ENCODE measurements around the gene GPR21. TPM values are rescaled to one million over a fixed set of nuclear protein-coding genes. Genes with fewer than 3 reads are reported as not detected.

The GPR21 gene
- total RNA-seq, 1 experiment from 2014 or later, result not detected

DNA sequence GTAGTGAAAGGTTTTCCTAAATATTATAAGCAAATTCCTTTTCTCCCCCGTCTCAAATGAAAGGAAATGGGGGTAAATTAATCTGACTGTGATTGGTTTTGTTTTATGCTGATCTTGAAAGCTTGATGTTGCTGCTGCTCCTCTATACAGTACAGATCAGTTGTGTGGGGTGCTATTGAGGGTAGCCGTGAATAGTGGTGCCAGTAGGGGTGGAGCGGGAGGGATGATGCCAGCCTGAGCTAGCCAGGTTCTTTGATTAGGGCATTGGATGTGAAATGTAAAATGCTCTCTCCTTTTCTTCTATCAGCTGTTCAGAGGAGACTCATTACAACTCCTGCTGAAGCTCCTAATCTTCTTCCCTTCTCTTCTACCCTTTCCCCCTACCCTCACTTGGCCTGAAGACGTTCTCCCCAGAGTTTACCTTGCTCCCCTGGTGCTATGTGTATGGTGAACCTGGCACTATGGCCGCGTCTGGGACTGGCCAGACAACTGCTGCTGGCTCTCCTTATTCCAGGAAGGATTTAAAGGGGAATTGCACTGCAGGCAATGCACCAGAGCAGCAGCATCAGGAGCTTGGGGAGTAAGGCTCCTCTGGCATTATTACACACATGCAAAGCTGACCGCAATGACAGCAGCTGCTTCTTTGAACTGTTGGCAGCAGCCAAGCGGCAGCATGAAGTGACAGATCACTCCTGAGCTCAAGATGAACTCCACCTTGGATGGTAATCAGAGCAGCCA lies 566 bp downstream of the GPR21 start:
- no peak for DNase-seq (ENCODE audit: low spot score)

DNA sequence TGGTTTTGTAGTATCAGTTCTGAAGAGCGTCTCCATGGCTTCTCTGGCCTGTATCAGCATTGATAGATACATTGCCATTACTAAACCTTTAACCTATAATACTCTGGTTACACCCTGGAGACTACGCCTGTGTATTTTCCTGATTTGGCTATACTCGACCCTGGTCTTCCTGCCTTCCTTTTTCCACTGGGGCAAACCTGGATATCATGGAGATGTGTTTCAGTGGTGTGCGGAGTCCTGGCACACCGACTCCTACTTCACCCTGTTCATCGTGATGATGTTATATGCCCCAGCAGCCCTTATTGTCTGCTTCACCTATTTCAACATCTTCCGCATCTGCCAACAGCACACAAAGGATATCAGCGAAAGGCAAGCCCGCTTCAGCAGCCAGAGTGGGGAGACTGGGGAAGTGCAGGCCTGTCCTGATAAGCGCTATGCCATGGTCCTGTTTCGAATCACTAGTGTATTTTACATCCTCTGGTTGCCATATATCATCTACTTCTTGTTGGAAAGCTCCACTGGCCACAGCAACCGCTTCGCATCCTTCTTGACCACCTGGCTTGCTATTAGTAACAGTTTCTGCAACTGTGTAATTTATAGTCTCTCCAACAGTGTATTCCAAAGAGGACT lies 1.5 kb downstream of the GPR21 start:
- DNase-seq (ENCODE audit: low spot score), result no peak

DNA sequence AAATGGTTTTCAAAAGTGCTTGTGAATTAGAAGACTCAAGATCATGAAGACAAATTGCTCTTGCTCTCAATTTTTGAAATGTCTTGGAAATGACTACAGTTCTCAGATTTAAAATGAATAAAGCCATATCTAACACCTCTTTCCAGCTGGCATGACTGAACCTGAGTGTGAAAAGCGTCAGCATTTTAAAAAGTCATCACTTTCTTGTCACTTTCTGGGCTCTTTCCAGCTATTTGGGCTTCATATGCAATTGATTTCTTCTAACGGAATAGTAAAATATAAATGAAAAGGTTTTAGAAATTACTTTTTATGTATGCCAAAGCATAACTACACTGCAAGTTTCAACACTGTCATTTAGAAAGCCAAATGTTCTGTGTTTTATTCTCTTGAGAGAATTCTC lies 2.3 kb downstream of the GPR21 start:
- DNase-seq (ENCODE audit: low spot score), result no peak

DNA sequence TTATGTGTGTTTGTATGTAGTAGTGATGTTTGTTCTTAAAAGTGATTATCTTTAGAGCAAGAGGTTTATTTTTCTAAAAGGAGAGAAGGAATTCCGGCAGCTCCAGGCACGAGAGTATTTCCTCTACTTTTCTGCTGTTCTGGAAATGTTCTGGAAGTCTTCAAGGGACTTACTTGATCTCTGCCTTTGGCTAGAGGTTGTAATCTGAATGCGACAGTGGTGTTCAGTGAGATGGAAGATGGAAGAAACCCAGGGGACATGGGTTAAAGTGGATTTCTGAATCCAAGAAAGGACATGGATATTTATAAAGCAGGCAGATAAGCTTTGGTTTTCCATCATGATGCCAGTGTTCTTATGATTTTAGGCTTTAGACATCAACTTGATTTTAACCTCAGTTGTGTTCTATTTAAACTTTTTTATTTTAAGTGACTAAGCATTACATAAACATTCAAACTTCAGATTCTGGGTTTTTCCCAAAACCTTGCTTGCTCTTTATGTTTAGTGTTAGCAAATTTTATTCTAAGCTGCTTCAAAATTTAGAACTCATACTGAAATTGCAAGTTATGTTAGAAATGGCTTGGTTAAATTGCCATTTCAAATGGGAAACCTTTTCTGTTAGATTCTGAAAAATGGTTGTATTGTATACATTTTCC lies 3.6 kb downstream of the GPR21 start:
- no peak for DNase-seq (ENCODE audit: low spot score)

DNA sequence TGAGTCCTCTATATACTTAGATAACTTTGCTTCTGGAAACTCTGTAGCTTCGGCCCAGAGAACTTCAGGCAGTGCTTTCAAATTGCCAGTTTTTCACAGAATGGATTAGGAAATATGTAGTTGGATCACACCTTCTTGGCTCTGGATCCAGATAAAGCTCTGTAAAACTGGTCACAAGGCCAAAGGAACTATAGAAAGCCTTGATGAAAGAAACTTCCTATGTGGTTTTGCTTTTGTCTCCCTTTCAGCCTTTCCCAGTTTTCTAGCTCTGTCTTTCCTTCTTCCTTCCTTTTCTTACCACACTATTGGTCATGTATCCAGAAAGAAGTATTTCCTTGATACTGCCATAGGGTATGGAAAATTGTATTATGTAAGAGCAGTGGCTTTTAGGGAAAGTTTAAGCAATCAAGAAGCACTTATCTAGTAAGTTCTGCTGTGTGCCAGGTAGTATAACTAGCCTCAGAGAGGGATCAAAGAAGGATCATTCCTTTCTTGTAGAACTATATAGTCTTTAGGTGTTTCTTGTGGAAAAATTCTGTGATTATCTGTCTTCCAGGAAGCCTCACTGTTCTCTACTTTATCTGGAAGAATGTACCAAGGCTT lies 6.3 kb downstream of the GPR21 start:
- no peak for DNase-seq (ENCODE audit: low spot score)

DNA sequence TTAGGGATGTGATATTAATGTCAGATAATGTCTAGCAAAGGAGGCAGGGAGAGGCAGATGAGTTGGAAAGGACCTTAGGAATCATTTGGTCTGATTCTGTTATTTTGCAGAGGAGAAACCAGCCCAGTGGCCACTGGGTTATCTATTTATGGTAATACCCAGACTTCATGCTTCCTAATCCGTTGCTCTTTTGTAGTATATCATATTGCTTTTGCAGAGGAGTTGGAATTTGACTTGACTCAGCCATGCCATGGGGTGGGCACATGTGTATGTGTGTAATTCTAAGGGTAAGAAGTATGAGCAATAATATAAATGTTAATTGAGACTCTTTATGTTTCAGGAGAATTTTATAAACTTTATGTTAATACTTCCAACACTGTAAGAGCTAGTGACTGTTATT lies 7.3 kb downstream of the GPR21 start:
- no peak for DNase-seq (ENCODE audit: low spot score)

DNA sequence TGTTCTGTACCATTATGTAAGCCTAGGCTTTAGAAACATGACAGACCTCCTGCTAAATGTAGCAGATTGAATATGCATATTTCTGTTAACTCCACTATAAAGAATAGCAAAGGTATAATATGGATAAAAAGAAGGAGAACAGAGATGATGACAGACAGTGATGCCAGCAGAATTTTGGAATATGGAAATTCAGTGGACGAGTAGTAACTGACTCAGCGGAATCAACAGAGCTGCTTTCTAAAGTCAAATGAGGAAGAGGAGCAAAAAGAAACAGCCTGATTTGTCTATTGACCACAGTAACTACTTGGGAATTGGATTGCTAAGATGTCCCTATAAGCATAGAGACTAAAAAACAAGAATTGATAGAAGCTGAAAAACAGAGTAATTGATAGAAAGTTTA lies 8.0 kb downstream of the GPR21 start:
- DNase-seq (ENCODE audit: low spot score), result no peak

DNA sequence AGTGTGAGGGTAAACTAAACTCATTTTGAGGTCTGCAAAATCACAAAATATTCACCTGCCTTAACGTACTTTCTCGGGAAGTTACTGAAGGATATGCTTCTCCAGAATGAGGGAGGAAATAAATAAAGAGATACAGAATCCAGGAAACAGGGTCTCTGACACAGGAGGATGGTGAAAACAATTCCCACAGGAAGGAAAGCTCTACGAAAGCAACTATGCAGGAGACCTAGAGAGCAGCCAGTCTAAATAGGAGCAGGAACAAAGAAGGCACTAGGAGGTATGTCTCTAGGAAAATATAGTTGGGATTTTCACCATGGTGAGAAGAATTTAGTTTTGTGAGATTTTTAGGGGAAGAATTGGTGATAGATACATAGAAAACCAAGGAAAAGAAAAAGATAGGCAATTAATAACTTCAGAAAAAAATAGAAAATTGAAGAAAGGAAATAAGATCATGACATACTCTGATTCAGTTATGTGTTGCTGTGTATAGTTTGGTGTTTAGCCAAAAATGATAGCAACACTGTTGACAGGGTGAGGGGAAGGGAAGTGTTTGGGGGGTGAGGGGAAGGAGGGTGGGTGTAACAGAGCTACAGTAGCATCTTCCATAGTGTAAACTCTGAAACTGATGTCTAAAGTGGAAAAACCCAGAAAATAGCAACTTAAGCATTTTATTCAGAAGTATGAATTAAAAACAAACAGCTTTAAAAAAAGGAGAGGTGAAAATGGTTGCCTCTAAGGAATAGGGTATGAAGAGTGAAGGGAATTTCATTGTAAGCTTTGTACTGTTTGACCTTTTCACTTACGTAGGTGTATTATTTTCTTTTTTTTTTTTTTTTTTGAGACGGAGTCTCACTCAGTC lies 9.8 kb downstream of the GPR21 start:
- DNase-seq (ENCODE audit: low spot score), result no peak

DNA sequence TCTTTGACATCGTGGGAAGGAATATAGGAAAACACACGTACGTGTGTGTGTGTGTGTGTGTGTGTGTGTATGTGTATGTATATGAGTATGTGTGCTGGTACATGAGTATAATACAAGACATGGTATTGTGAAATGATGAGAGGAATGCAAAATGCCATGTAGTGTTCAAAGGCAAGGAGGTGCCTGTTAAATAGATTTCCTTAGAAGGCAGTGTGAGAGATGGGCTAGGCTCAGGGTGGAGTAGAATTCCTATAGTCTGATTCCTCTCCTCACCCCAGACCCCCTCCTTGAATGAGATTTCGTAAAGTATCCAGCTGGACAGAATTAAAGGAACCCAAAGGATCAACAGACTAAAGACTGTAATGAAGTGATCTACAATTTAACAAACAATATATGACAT lies 11.1 kb downstream of the GPR21 start:
- no peak for DNase-seq (ENCODE audit: low spot score)

DNA sequence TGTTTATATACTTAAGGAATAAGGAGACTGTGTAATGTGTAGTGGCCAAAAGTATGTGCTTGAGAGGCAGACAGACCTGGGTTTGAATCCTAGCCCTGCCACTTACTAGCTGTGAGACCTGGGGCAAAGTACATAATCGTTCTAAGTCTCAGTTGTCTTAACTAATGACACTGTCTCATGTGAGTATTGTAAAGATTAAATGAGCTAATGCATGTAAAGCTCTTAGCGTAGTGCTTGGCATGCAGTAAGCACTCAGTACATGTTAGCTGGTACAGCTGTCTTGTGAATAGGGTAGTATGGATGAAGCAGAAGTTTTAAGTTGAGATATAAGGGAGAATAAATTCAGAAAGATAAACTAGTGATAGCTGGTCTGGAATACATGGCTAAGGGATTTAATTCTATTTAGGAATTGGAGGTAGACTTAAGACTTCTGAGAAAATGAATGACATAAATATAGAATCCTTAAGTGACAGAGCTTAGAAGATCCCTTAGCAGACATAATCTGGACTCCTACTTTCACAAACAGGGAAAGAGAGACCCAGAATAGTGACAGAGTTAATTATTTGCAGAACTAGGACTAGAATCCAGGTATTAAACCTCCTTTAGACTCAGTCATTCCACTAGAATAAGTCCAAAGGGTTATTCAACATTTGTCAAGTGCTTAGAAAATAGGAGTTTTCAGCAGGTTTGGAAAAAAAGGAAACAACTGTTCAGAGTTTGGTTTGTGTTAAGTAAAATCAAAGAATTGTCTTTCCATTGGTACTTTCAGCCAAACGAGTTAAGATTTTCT lies 13.1 kb downstream of the GPR21 start:
- DNase-seq (ENCODE audit: low spot score), result no peak

DNA sequence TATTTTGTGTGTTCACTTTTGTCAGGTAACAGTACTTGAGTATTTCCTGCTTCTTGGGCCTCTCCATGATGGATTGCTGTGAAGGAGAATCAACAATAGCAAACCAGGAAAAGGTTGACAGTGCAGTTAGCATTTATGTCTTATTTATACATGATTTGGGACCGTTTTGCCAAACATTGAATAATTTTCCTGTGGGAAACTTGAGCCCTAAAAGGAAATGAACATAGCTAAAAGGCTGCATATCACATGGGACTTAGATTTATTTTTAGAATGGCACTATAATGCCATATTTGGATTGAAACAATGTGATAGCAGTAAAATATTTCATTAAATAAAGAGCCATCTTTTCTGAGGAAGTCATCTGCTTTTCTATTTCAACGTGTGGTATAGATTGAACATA lies 15.3 kb downstream of the GPR21 start:
- peak; percentile 10 for DNase-seq (ENCODE audit: low spot score)

DNA sequence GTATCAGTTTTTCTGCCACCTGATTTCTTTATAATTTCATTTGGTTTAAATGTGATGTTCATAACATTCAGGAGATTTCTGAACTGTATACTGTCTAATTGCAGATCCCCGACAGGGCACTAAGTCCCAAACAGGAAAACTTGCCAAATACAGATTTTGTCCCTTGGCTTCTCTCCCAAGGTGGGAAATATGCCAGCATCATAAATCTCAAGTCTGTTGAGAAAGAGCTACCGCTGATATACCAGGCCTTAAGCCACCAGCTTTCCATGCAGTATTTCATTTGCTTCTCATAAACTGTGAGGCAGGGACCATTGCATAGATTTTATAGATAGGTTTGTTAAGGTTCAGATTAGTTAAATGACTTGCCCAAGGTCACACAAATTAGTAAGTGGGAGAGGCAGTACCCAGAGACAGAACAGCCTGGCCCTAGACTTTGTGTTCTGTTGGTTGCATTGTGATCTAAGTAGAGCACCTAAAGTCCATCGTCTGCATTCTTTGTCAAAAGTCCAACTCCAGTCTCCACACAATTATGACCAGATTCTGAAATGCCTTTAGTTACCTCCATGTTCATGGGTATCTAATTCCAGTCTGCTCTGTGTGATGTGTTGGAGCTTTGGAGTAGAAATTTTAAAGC lies 16.2 kb downstream of the GPR21 start:
- DNase-seq (ENCODE audit: low spot score), result peak; percentile 57

DNA sequence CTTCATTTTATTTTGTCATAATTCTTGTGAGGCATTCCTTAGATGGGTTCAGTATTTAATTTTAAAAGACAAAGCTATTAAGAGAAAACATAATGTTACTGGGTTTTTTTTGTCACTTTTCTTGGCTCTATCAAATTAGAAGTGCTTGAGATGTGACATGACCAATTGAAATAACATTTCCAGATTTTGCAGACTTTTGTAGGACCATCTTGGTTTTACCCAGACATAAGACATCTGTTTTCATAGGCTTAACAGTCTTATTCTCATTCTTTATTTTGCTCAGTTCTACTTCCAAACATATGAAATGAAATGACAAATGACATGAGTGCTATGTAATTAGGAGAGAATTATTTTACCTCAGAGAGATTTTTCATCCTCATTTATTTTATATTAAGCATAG lies 19.6 kb downstream of the GPR21 start:
- DNase-seq (ENCODE audit: low spot score), result no peak

DNA sequence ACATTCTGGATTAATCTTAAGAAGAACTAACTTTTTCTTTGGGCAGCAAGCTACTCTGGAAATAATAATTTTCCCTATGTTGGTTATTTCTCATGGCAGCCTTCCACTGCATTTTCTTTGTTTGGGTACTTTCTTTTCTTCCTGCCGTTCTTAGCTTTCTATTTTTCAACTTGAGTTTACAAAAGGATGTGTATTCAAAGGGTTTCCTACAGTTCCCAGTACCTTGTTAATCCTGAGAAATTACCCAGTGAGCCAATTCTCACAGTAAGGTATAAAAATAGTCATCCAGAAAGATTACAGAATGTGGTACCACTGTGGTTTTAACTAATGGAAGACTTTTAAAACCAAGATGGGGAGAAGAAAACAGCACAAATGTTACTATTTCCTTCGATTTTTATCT lies 20.2 kb downstream of the GPR21 start:
- DNase-seq (ENCODE audit: low spot score), result no peak

DNA sequence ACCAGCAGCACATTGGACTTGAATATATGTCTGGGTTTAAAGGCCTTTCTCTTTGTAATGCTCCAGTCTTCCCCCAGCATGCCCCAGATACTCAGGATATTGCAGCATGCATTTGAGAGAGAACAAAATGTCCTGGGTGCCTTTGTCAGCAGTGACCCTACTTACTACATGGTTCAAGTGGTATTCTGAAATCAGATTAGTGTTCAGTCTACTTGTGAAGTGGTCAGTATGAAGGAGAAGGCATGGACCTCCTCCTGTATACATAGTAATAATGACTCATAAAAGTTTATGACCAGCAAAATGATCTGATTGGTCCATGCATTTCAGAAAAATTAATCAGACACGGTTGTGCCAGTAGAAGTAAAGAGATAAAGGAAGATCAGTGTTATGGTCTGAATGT lies 25.4 kb downstream of the GPR21 start:
- peak; percentile 58 for DNase-seq (ENCODE audit: low spot score)

DNA sequence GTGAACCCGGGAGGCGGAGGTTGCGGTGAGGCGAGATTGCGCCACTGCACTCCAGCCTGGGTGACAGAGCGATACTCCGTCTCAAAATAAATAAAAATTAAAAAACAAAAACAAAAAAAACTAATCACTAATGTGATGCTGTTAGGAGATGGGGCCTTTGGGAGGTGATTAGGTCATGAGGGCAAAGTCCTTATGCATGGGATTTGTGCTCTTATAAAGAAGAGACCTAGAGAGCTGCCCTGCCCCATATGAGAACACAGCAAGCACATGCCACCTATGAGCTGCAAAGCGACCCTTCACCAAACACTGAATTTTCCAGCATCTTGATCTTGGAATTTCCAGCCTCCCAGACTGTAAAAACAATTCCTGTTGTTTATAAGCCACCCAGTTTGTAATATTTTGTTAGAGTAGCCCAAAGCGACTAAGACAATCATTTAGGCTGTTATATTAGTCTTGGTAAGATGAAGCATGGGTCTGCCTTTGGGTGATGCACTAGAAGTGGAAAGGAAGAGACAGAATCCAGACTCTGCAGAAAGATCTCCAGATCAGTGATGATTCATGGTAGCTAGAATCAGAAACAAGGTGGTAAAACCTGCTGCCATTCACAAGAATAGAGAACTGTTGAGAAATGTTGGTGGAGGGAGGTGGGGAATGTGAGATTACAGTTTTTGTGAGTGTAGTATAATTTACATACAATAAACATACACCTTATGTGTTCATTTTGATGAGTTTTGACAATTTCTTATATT lies 26.2 kb downstream of the GPR21 start:
- DNase-seq (ENCODE audit: low spot score), result no peak

DNA sequence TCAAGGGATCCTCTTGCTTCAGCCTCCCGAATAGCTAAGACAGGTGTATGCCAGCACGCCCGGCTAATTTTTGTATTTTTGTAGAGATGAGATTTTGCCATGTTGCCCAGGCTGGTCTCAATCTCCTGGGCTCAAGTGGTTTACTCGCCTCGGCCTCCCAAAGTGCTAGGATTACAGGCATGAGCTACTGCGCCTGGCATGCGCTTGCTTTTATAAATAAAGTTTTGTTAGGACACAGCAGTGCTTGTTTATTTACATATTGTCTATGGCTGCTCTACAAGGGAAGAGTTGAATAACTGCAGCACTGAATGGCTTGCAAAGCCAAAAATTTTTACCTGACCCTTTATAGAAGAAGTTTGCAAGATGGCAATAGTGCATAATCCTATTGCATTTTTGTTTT lies 27.7 kb downstream of the GPR21 start:
- DNase-seq (ENCODE audit: low spot score), result no peak

DNA sequence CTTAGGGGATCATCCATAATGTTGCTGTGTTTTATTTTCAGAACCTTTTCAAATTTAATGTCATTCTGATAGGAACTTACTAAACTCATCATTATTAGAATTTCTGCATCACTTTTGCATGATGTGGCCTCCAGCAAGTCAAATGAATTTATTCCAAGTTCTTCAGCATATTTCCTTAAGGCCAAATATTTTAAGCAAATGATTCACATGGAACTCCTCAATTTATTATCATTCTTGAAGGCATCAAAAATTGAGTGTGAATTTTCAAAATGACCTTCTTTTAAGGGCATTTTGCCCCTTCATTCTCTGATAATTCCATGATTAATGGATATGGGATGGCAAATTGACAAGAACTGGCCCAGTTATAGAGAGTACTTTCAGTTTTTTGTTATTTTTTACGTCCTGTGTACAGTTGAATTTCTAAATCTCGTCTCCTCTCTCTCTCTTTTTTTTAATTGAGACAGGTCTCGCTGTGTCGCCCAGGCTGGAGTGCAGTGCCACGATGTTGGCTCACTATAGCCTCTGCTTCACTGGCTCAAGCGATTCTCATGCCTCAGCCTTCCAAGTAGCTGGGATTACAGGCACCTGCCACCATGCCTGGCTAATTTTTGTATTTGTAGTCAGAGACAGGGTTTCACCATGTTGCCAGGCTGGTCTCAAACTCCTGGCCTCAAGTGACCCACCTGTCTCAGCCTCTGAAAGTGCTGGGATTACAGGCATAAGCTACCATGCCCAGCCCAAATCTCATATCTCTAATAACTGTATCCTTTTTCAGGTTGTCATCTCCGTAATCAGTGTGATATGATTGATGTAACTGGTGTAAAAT lies 29.1 kb downstream of the GPR21 start:
- DNase-seq (ENCODE audit: low spot score), result no peak

DNA sequence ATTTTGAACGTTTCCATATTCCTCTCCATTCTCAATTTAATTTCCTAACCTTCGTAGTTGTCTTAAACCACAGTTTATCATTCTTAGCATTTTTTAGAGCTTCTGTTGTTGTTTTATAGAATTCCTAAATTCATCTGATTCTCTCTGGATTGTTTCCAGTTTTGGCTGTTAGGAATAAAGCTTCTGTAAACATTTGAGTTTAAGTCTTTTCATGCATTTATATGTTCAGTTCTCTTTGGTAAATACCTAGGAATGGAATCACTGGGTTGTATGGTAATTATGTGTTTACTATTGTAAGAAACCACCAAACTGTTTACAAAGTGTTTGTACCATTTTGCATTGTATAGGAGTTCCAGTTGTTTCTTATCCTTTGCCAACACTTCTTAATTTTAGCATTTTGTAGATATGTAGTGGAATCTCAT lies 29.7 kb downstream of the GPR21 start:
- DNase-seq (ENCODE audit: low spot score), result peak; percentile 20

Measured in A172 (cell line).